ENCODE data around the gene PPP1R14B.

Gene PPP1R14B

DNA sequence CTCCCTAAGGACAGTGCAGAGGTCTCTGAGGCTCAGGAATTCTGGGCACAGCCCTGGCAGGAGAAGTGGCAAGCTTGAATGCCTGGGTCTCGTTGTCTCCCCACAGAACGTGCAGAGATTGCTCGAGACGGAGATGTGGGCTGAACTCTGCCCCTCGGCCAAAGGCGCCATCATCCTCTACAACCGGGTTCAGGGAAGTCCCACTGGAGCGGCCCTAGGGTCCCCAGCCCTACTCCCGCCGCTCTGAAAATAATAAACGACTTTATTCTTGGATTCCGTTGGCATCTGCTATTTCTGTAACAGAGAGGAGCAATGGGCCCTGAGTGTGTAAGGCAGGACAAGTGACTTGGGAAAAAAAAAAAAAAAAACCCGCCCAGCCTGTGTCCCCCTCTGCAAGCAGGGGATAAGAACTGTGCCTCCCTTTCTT, 17.0 kb downstream of the PPP1R14B start:
- no peak for DNase-seq

DNA sequence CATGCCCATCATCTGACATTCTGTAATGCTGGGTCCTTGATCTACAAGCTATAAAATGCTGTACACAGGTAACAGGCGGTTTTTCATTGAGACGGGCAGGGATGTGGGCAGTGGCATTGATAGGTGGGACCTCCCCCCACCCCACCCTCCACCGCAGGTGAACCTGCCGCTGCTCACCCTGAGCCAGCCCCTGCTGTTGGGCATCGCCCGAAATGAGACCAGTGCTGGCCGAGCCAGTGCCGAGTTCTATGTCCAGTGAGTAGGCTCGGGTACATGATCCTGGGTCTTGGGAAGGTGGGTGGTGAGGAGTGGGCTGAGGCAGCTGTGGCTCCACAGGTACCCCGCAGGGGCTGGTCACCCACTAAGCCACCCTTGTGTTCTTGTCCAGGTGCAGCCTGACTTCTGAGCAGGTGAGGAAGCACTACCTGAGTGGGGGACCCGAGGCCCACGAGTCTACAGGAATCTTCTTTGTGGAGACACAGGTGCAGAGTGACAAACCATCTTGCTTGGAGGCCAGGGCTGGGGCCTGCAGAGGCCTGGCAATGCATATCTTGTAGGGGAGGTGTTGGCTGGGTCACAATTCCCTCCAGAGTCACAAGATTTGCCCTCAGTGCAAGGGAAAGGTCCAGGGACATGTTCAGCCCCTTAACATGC, 17.5 kb downstream of the PPP1R14B start:
- no peak for DNase-seq

DNA sequence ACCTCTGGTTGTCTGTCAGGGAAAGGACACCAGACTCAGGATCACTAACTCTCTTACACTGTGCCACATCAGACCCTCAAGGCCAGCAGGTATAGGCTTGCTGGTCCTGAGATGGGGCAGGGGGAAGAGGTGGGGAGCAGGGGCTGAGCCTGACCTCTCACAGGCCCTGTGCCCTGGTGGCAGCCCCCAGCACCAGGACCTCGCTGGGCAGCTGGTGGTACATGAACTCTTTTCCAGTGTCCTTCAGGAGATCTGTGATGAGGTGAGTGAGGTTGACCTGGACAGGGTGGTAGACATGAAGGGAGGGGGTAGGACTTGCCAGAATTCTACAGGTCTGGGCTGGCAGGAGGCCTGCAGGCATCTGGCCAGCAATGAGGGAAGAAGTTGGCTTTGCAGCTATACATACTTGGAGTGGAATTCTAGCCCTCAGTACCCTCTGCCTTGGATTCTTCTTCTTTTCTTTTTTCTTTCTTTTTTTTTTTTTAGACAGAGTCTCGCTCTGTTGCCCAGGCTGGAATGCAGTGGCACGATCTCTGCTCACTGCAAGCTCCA, 19.3 kb downstream of the PPP1R14B start:
- DNase-seq, result no peak

GRCh38 chr11:64226507-64227051, 20.2 kb downstream of the PPP1R14B start:
- peak; percentile 73 for DNase-seq

DNA sequence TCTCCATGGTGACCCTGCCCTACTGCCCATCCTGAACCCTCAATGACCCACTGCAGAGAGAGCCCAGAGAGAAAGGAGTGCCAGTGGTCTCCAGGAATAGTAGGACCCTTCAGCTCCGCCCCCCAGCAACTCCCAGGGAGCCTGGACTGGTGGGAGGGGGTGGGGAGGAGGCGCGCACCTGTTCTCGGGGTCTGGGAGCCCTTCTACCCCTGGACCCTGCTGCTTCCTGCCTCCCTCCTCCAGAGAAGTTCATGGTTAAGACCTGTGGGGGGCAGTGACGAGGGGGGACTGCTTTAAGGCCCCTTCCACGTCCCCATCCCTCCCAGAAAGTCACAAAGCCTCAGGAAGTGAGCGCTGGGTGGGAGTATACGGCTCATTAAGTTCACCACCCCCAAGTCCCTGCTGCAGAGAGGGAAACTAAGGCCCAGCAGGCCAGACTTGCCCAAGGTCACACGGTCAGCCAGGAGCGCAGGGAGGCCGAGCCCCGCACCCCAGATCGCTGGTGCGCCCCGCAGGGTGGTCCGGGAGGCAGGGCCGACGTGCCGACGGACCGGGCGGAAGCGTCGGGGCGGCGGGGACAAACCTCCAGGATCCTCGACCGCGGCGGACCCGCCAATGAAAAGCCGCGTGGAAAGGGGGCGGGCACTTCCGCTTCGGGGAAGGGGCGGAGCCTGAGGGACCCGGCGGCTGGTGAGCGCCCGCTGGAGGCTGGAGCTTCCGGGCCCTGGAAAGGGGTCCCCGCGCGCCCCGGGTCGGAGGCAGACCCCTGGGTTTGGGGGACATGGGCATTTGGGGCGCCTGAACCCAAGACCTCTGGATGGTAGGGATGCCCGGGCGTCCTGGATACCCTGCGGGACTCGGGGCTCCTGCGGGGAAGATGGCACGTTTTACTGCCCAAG, 20.9 kb downstream of the PPP1R14B start, which contains the start of the genes NUDT22 and TRPT1:
Gene NUDT22, plus strand, starts transcription at position 667 of the 899 bp plus-strand sequence. CDS start 379 bp downstream, outside the sequence.
Gene TRPT1, minus strand, starts transcription at position 579 of the 899 bp plus-strand sequence. Its CDS starts 326 bp downstream, at position 253.
- peak; percentile 92 for DNase-seq

DNA sequence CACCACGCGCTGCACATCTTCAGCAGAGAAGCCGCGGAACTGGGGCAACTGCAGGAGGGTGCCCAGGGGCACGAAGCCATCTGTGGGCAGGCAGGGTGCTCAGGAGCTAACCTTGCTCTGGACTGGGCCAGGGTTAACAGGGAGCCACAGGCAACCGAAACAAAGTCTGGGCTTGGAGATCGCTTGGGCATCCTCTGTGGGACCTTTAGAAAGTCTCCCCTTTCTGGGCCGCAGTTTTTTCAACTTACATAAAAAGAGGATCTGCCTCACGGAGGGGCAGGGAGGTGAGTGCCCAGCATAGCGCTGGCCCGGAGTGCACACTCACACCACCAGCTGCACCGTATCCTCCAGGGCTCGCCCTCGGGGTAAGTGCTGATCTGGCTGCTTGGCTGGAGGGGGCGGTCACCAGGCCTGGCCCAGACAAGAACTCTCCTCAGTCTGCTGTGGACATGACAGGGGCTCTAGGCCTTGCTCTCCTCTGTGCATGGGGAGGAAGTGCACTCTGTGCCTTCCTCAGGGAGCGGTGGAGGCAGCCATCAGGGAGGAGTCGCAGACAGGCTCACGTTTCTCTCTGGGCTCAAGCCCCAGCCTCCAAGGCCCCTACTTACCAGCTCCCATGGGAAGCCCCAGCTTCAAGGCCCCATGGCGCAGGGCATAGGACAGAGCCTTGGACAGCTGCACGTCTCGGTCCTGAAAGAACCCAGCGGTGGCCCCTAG, 21.7 kb downstream of the PPP1R14B start:
- DNase-seq, result no peak

DNA sequence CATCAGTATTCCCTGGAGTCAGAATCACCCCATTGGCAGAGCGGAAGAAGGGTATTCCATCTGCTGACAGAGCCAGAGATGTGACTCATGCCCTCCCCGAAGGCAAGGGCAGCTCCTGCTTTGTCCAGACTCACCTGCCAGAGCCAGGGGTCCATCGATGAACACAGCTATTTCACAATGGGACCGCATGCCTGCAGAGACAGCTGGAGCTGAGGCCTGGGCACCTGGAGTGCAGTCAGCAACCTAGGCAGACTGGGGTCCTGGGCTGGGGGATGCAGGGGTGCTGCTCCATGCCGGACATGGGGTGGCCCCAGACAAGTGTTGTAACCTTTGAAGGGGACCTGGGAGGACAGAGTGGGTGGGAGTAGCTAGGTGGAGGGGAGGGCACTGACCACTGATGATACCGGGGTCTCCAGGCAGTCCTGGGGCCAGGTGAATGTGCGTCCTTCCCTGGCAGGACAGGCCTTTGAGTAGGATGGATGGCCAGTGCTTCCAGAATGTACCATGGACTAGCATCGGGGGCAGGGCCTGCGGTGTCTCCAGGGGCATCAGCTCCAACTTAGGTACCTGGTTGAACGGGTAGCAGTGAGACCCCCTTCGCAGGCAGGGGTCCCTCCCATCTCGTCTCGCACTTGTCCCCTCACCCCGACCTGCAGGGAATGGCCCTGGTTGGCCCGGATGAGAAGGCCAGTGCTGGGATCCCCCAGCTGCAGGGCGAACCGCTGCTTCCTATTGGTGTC, 22.4 kb downstream of the PPP1R14B start:
- DNase-seq, result no peak

- DNase-seq, result no peak
These were observed 23.6 kb downstream of the PPP1R14B start for GRCh38 chr11:64223001-64223651.

DNA sequence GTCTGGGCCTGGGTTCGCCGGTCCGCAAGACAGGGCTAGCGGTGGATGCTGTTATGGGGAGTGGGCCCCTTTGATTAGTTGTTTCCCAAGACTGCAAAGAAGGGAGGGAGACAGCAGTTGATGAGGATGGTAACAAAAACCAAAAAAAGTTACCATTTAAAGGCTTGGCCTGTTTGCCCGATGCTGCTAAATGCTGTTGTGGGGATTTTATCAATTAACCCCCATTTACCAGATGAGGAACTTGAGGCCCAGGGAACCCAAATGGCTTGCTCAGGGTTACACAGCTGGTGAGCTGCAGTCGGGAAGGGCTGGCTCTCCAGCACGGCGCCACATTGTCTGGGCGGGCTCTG, 24.1 kb downstream of the PPP1R14B start:
- DNase-seq, result no peak

DNA sequence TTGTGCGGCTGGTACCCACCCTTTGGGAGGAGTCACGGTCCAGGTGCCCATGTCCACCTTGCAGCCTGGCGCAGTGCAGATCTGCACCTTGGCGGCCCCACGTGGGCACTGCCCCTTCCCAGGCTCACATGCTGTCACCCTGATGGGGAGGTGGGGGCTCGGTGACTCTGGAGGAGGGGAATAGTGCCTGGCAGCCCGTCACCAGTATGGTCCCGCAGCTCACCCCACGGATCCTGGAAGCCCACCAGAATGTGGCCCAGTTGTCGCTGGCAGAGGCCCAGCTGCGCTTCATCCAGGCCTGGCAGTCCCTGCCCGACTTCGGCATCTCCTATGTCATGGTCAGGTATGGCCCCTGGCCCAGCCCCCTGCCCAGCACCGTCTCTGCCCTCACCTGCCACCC, 25.9 kb downstream of the PPP1R14B start:
- DNase-seq, result no peak

DNA sequence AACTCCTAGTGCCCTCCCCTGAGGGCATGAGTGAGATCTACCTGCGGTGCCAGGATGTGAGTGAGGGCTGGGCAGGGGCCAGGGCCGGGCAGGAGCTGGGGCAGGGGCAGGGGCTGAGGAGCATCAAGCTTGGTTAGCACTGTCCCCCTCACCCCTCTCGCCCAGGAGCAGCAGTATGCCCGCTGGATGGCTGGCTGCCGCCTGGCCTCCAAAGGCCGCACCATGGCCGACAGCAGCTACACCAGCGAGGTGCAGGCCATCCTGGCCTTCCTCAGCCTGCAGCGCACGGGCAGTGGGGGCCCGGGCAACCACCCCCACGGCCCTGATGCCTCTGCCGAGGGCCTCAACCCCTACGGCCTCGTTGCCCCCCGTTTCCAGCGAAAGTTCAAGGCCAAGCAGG, 26.5 kb downstream of the PPP1R14B start:
- no peak for DNase-seq

GRCh38 chr11:64219755-64220154, 27.0 kb downstream of the PPP1R14B start:
- no peak for DNase-seq

- DNase-seq, result no peak
These were observed 27.4 kb downstream of the PPP1R14B start for GRCh38 chr11:64219354-64219684.

- no peak for DNase-seq
These were observed 28.0 kb downstream of the PPP1R14B start for GRCh38 chr11:64218628-64219353.

DNA sequence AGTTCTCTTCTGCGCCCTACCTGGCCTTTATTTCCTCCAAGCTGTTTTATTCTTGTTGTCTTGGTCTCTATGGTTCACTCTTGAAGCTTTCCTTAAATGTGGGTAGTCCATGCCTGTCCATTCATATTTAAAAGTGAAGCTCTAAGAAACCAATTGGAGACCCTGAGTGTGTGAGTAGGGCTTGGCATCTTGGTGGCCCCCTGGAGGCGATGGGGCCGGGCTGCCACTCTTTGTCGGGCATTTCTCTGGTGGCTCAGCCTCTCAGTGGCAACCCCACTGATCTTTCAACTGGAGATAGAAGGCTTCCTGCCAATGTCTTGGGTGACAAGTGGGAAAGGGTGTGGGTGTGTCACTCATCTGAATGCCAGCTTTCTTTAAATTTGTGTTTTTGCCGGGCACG, 29.9 kb downstream of the PPP1R14B start:
- DNase-seq, result no peak

GRCh38 chr11:64211181-64211872, 35.4 kb downstream of the PPP1R14B start:
- no peak for DNase-seq

DNA sequence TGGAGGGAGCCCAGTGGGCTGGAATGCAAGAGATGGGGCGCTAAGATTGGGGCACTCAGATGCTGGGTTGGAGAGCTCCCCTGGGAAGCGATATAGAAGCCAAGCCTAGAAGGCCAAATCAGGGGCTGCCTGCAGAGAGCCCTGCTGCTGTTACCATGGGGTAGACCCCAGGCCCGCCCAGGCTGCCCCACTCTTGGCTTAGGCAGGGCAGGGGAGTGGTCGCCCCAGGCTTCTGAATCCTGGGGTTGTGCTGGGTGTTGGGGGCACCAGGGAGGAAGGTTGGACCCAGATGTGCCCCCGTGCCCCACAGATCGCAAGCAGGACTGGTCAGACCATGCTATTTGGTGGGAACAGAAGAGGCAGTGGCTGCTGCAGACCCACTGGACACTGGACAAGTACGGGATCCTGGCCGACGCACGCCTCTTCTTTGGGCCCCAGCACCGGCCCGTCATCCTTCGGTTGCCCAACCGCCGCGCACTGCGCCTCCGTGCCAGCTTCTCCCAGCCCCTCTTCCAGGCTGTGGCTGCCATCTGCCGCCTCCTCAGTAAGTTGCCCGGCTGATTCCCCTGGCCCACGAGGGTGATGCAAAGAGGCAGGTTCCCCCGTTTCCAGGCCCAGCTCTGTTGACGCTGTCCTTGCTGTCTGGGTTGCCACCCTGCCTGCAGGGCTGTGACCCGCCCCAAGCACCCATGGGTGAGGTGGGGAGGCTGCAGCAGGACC, 36.3 kb downstream of the PPP1R14B start:
- DNase-seq, result no peak

DNA sequence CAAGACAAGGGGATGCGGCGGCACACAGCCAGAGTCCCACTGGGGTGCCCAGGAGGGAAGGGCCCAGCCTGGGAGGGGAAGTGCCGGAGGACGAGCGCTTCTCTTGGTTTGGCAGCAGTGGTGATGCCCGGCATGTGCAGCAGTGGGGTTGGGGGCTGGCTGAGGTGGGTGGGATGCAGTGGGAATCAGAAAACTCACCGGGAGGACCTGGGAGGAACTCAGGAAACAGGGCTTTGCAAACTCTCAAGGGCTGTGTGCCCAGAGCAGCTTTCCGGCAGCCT, 37.2 kb downstream of the PPP1R14B start:
- DNase-seq, result no peak

- no peak for DNase-seq
These were observed 37.8 kb downstream of the PPP1R14B start for GRCh38 chr11:64208796-64209562.
